ENCODE measurements around the gene FGF22. TPM values are rescaled to one million over a fixed set of nuclear protein-coding genes. Genes with fewer than 3 reads are reported as not detected.

The FGF22 gene
- total and polyA plus RNA-seq, 2 of the 8 experiments (the other 6 are each of a cell fraction or from before 2014, with no cell fraction given), result 0.44 to 1.7 TPM

- H3K56ac ChIP-seq (replicated peaks; ENCODE audit: insufficient read length, low read depth, low read length), result no peak overlapping the region
- no peaks in the 10 kb centered on the region for H3K27me3 ChIP-seq (replicated peaks in 1 of 4; ENCODE audit: control insufficient read depth in 3 of 4, extremely low read depth in 1 of 4, insufficient read depth in 3 of 4, low read length in 3 of 4)
- H3K36me3 ChIP-seq (ENCODE audit: control insufficient read depth in 2 of 4, insufficient read depth in 4 of 4, low read length in 3 of 4), result peaks cover 0 to 8% (median 3%) of the 10 kb centered on the region in 4 experiments; a peak in 6 of 8 replicates
- no peaks in the 10 kb centered on the region for H3K9me3 ChIP-seq (ENCODE audit: insufficient read depth in 2 of 2, low read depth in 1 of 2, low read length in 1 of 2)
- DNase-seq (ENCODE audit: low read depth in 1 of 2, low spot score in 2 of 2) (no peak), FAIRE-seq (no peak)
- H4K8ac ChIP-seq (ENCODE audit: extremely low read depth, insufficient read depth, low read length), result 0 out of 2 replicates have a peak overlapping the region, but pooled peaks have one; percentile 68
- no peak overlapping the region for H4K5ac ChIP-seq (ENCODE audit: insufficient read length, low read depth, low read length)
- H3K4me2 ChIP-seq (ENCODE audit: insufficient read depth in 1 of 2, low read depth in 2 of 2, low read length in 2 of 2), result no peak overlapping the region
- H2BK5ac ChIP-seq (ENCODE audit: low read depth, low read length), result no peak overlapping the region
- no peak overlapping the region for H3K23ac ChIP-seq (ENCODE audit: insufficient read length)
- ChIA-PET CTCF (ENCODE audit: partially characterized antibody) (interaction anchor here (1.1 to 1.5 kb wide), 2 partner anchors 50 to 226 kb away, joined by 3 to 4 read pairs; no protein-coding TSS in a partner anchor), POLR2A (ENCODE audit: partially characterized antibody) (interaction anchor here (0.6 to 1.2 kb wide), 4 partner anchors 12 to 168 kb away, joined by 3 read pairs; no protein-coding TSS in a partner anchor)
- peaks cover 8% of the 10 kb centered on the region for H3K23me2 ChIP-seq (ENCODE audit: low read depth, low read length)
- H2BK12ac ChIP-seq (ENCODE audit: low read depth, low read length), result no peak overlapping the region
- H2BK120ac ChIP-seq (replicated peaks; ENCODE audit: low read depth, low read length), result no peak overlapping the region
- peaks cover 9% of the 10 kb centered on the region for H3K79me1 ChIP-seq (ENCODE audit: low read depth, low read length)
- H3K9ac ChIP-seq (replicated peaks in 1 of 4; ENCODE audit: extremely low read depth in 1 of 4, low read depth in 3 of 4, low read length in 3 of 4), result no peak overlapping the region
- H4K91ac ChIP-seq (replicated peaks; ENCODE audit: insufficient read length, low read length), result no peak overlapping the region
- no peak overlapping the region; the same call in 1 of the 2 replicates for H2AK5ac ChIP-seq (ENCODE audit: low read depth, low read length)
- peaks cover 4 to 7% of the 10 kb centered on the region in 2 experiments for H4K20me1 ChIP-seq (replicated peaks in 1 of 2; ENCODE audit: control insufficient read depth in 1 of 2, insufficient read depth in 2 of 2, low read length in 2 of 2)
- no peak overlapping the region for H3K4ac ChIP-seq (replicated peaks; ENCODE audit: insufficient read length, low read depth, low read length)
- H3K18ac ChIP-seq (ENCODE audit: extremely low read depth, low read length), result no peak overlapping the region
- H2BK20ac ChIP-seq (ENCODE audit: low read length), result no peak overlapping the region
- no peak overlapping the region for H3K4me3 ChIP-seq (ENCODE audit: extremely low read depth in 1 of 4, insufficient read depth in 2 of 4, low read depth in 3 of 4, low read length in 4 of 4)
- no peak overlapping the region for H2BK15ac ChIP-seq (ENCODE audit: low read length)
- no peak overlapping the region for H3K27ac ChIP-seq (ENCODE audit: low read depth, low read length)
- 96% methylated on average over 30 of the region's 30 CpGs; no CpG with 5 or more reads in 1 of the 2 experiments for WGBS, 2 experiments (ENCODE audit: extremely low coverage in 1 of 2, insufficient coverage in 1 of 2, insufficient read length in 1 of 2, insufficient replicate concordance in 2 of 2, low coverage in 1 of 2, low lambda C conversion rate in 2 of 2, missing lambda C conversion rate in 1 of 2)
- no peak for TF ChIP-seq GTF2F1 (IDR thresholded peaks at IDR 0.05; ENCODE audit: borderline replicate concordance, low read depth, low read length)
- TF ChIP-seq PHF8 (conservative IDR thresholded peaks at IDR 0.05; ENCODE audit: low read depth, low read length), result no peak
- no peak for TF ChIP-seq ATF2 (IDR thresholded peaks at IDR 0.05; ENCODE audit: low read length)
- TF ChIP-seq CHD2 (IDR thresholded peaks at IDR 0.05; ENCODE audit: low read length), result no peak
- TF ChIP-seq TCF12 (IDR thresholded peaks at IDR 0.05; ENCODE audit: low read depth, low read length), result no peak
- TF ChIP-seq RFX5 (IDR thresholded peaks at IDR 0.05; ENCODE audit: borderline replicate concordance, low read depth, low read length), result no peak
- TF ChIP-seq SRF (IDR thresholded peaks at IDR 0.05; ENCODE audit: low read depth, low read length), result no peak
- no peak for TF ChIP-seq CREB1 (IDR thresholded peaks at IDR 0.05)
- TF ChIP-seq TAF1 (IDR thresholded peaks at IDR 0.05; ENCODE audit: low read depth, low read length), result no peak
- no peak for TF ChIP-seq SIRT6 (IDR thresholded peaks at IDR 0.05; ENCODE audit: low read length)
- no peak overlapping the region for H2AFZ ChIP-seq (ENCODE audit: low read length)
- peaks cover 0 to 18% of the 10 kb centered on the region in 2 experiments; a peak in 1 of 4 replicates for H3K79me2 ChIP-seq (ENCODE audit: control insufficient read depth in 1 of 2, insufficient read depth in 2 of 2, low read length in 2 of 2)
- H3K4me1 ChIP-seq (replicated peaks in 1 of 4; ENCODE audit: control insufficient read depth in 3 of 4, insufficient read depth in 4 of 4, low read length in 3 of 4), result peaks cover 0 to 8% (median 3%) of the 10 kb centered on the region in 4 experiments; a peak in 4 of 7 replicates
- no peak overlapping the region for H3K14ac ChIP-seq (ENCODE audit: insufficient read length)
Observed at GRCh38 chr19:629961-630714, 9.5 kb upstream of the FGF22 start.
